Stimulated activated naive CD8-positive, alpha-beta T cell treated with anti-CD3 and anti-CD28 coated beads, Interleukin-15, Interleukin-2, amounts not matched to agents 100 ng/mL and 50 ng/mL, for 24 hours (primary cell): ENCODE data around the gene GP1BA.

Experiments used
- H3K27ac Mint-ChIP-seq: one replicate; pipeline ENCODE4 v1.8.0; 2021; ENCODE audit warnings: mild to moderate bottlenecking, mixed read lengths
- H3K27me3 Mint-ChIP-seq: one replicate; pipeline ENCODE4 v1.8.0; 2021; ENCODE audit warnings: mixed read lengths
- H3K36me3 Mint-ChIP-seq: one replicate; pipeline ENCODE4 v1.8.0; 2021; ENCODE audit warnings: low read depth, mixed read lengths
- H3K4me1 Mint-ChIP-seq: one replicate; pipeline ENCODE4 v1.8.0; 2021; ENCODE audit warnings: low read depth, mixed read lengths
- H3K4me3 Mint-ChIP-seq: one replicate; pipeline ENCODE4 v1.8.0; 2021; ENCODE audit warnings: mild to moderate bottlenecking, mixed read lengths
- H3K9me3 Mint-ChIP-seq: one replicate; pipeline ENCODE4 v1.8.0; 2021; ENCODE audit warnings: mixed read lengths

The GP1BA gene

GRCh38 chr17:4967539-4968485 is 35.7 kb downstream of the GP1BA start, which contains the start of gene SPAG7:
Gene SPAG7, minus strand, starts transcription at chr17:4967817. Its CDS starts 13 bp downstream, at chr17:4967804.
- Mint-ChIP-seq H3K27ac (peak within 1 kb of the TSS; percentile 87), H3K9me3 (no peaks in the 10 kb centered on the region), H3K27me3 (no peaks in the 10 kb centered on the region), H3K4me3 (no peak within 1 kb of the TSS), H3K36me3 (peaks cover 36% of the 10 kb centered on the region), H3K4me1 (peaks cover 43% of the 10 kb centered on the region)

GRCh38 chr17:4968486-4969046 is 36.5 kb downstream of the GP1BA start:
- Mint-ChIP-seq H3K27me3 (no peaks in the 10 kb centered on the region), H3K27ac (no peak overlapping the region), H3K4me3 (no peak overlapping the region), H3K9me3 (no peaks in the 10 kb centered on the region), H3K4me1 (peaks cover 43% of the 10 kb centered on the region), H3K36me3 (peaks cover 41% of the 10 kb centered on the region)

- no peak overlapping the region for H3K4me3 Mint-ChIP-seq
- H3K36me3 Mint-ChIP-seq = peaks cover 45% of the 10 kb centered on the region
- peaks cover 43% of the 10 kb centered on the region for H3K4me1 Mint-ChIP-seq
- no peak overlapping the region for H3K27ac Mint-ChIP-seq
- H3K9me3 Mint-ChIP-seq = no peaks in the 10 kb centered on the region
- no peaks in the 10 kb centered on the region for H3K27me3 Mint-ChIP-seq
Observed at GRCh38 chr17:4969047-4969550, 37.0 kb downstream of the GP1BA start.

GRCh38 chr17:4969551-4970173 is 37.6 kb downstream of the GP1BA start:
- H3K9me3 Mint-ChIP-seq = no peaks in the 10 kb centered on the region
- peaks cover 43% of the 10 kb centered on the region for H3K4me1 Mint-ChIP-seq
- H3K4me3 Mint-ChIP-seq = no peak overlapping the region
- H3K27ac Mint-ChIP-seq = no peak overlapping the region
- H3K27me3 Mint-ChIP-seq = no peaks in the 10 kb centered on the region
- peaks cover 50% of the 10 kb centered on the region for H3K36me3 Mint-ChIP-seq

- Mint-ChIP-seq H3K36me3 (peaks cover 53% of the 10 kb centered on the region), H3K4me3 (no peak overlapping the region), H3K27ac (no peak overlapping the region), H3K4me1 (peaks cover 41% of the 10 kb centered on the region), H3K27me3 (no peaks in the 10 kb centered on the region), H3K9me3 (no peaks in the 10 kb centered on the region)
Observed at GRCh38 chr17:4970273-4970672, 38.2 kb downstream of the GP1BA start.

- no peak overlapping the region for H3K4me3 Mint-ChIP-seq
- peaks cover 51% of the 10 kb centered on the region for H3K36me3 Mint-ChIP-seq
- H3K27ac Mint-ChIP-seq = peak overlapping the region; percentile 39
- no peaks in the 10 kb centered on the region for H3K27me3 Mint-ChIP-seq
- H3K4me1 Mint-ChIP-seq = peaks cover 29% of the 10 kb centered on the region
- no peaks in the 10 kb centered on the region for H3K9me3 Mint-ChIP-seq
Observed at GRCh38 chr17:4971826-4972225, 39.7 kb downstream of the GP1BA start.

- no peaks in the 10 kb centered on the region for H3K27me3 Mint-ChIP-seq
- H3K9me3 Mint-ChIP-seq = no peaks in the 10 kb centered on the region
- peaks cover 29% of the 10 kb centered on the region for H3K4me1 Mint-ChIP-seq
- H3K4me3 Mint-ChIP-seq = no peak overlapping the region
- H3K27ac Mint-ChIP-seq = peak overlapping the region; percentile 33
- peaks cover 55% of the 10 kb centered on the region for H3K36me3 Mint-ChIP-seq
Observed at GRCh38 chr17:4972322-4972721, 40.2 kb downstream of the GP1BA start.

- no peak overlapping the region for H3K4me3 Mint-ChIP-seq
- peak overlapping the region; percentile 33 for H3K27ac Mint-ChIP-seq
- H3K4me1 Mint-ChIP-seq = peaks cover 29% of the 10 kb centered on the region
- H3K36me3 Mint-ChIP-seq = peaks cover 59% of the 10 kb centered on the region
- no peaks in the 10 kb centered on the region for H3K9me3 Mint-ChIP-seq
- no peaks in the 10 kb centered on the region for H3K27me3 Mint-ChIP-seq
Observed at GRCh38 chr17:4972752-4973151, 40.7 kb downstream of the GP1BA start.

GRCh38 chr17:4973256-4974114 is 41.4 kb downstream of the GP1BA start:
- peak overlapping the region; percentile 79 for H3K27ac Mint-ChIP-seq
- peaks cover 29% of the 10 kb centered on the region for H3K4me1 Mint-ChIP-seq
- no peaks in the 10 kb centered on the region for H3K27me3 Mint-ChIP-seq
- no peak overlapping the region for H3K4me3 Mint-ChIP-seq
- peaks cover 59% of the 10 kb centered on the region for H3K36me3 Mint-ChIP-seq
- H3K9me3 Mint-ChIP-seq = no peaks in the 10 kb centered on the region

- H3K36me3 Mint-ChIP-seq = peaks cover 63% of the 10 kb centered on the region
- no peak overlapping the region for H3K4me3 Mint-ChIP-seq
- H3K4me1 Mint-ChIP-seq = peaks cover 28% of the 10 kb centered on the region
- peak overlapping the region; percentile 79 for H3K27ac Mint-ChIP-seq
- no peaks in the 10 kb centered on the region for H3K9me3 Mint-ChIP-seq
- H3K27me3 Mint-ChIP-seq = no peaks in the 10 kb centered on the region
Observed at GRCh38 chr17:4974115-4974670, 42.1 kb downstream of the GP1BA start.

GRCh38 chr17:4978726-4979125 is 46.6 kb downstream of the GP1BA start:
- H3K9me3 Mint-ChIP-seq = no peaks in the 10 kb centered on the region
- H3K4me1 Mint-ChIP-seq = peaks cover 30% of the 10 kb centered on the region
- peaks cover 65% of the 10 kb centered on the region for H3K36me3 Mint-ChIP-seq
- H3K27ac Mint-ChIP-seq = no peak overlapping the region
- H3K27me3 Mint-ChIP-seq = no peaks in the 10 kb centered on the region
- no peak overlapping the region for H3K4me3 Mint-ChIP-seq

- peaks cover 32% of the 10 kb centered on the region for H3K4me1 Mint-ChIP-seq
- H3K9me3 Mint-ChIP-seq = no peaks in the 10 kb centered on the region
- H3K4me3 Mint-ChIP-seq = peak overlapping the region; percentile 28
- H3K27ac Mint-ChIP-seq = peak overlapping the region; percentile 87
- peaks cover 52% of the 10 kb centered on the region for H3K36me3 Mint-ChIP-seq
- no peaks in the 10 kb centered on the region for H3K27me3 Mint-ChIP-seq
Observed at GRCh38 chr17:4980644-4981216, 48.7 kb downstream of the GP1BA start.

- H3K27me3 Mint-ChIP-seq = no peaks in the 10 kb centered on the region
- no peak overlapping the region for H3K4me3 Mint-ChIP-seq
- H3K27ac Mint-ChIP-seq = no peak overlapping the region
- H3K36me3 Mint-ChIP-seq = peaks cover 44% of the 10 kb centered on the region
- peaks cover 43% of the 10 kb centered on the region for H3K4me1 Mint-ChIP-seq
- H3K9me3 Mint-ChIP-seq = no peaks in the 10 kb centered on the region
Observed at GRCh38 chr17:4982305-4982704, 50.2 kb downstream of the GP1BA start.
